Activated CD8-positive, alpha-beta memory T cell treated with anti-CD3 and anti-CD28 coated beads for 24 hours (primary cell): ENCODE results near the gene WBP4.
"Not testable (repeated sequence)": the region's sequence is repeated elsewhere in the genome, so short reads cannot be mapped to it uniquely, and the experiment has no call there.

Experiments
- DNase-seq: peaks from one replicate; pipeline ENCODE4 v3.0.0-alpha.2; 2020

WBP4 gene

DNA sequence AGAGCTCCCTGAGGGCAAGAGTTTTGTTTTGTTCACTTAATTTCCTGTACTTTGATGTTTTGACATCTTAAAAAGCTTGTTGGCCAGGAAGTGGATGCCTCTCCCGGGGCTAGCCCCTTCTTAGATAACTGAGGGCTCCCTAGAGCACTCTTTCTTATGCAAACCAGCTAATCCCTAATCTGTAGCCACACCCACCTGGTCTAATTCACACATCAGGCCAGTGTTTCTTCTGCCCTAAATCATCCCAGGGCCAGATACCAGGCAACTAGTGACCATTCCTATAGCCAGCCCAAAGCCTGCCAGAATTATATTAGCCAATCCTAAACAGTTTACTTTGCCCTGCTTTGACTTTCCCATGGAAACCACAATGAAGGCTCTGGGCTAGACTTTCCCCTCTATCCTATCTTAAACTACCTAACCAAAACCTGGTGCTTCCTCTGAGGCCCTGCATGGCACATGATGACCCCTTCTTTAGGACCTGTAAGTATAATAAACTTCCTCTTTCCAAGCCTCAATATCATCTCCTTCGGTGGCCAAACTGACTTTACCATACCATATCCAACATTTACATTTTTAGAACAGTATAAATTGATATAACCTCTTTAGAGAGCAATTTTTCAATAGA, 24.8 kb downstream of the WBP4 start:
- no peak for DNase-seq

GRCh38 chr13:41095681-41096080, 34.4 kb downstream of the WBP4 start:
- not testable (repeated sequence) for DNase-seq

- no peak for DNase-seq
These were observed 37.5 kb downstream of the WBP4 start for GRCh38 chr13:41098761-41099160.

DNA sequence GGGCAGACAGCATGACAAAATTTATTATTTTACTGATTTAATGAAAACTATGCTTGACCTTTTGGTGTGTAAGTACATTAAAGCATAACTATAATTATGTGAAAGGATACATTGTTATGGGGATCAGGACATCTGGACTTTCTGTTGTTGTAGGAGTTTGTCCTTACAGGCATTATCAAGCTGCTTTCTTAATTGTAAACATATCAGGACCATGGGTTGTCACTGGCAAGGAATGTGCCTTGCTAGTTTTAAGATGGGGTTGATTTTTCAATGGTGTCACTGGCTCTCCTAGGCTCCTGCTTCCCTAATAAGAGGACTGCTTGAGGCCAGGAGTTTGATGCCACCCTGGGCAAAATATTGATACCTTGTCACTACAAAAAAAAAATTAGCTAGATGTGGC, 38.7 kb downstream of the WBP4 start:
- no peak for DNase-seq

DNA sequence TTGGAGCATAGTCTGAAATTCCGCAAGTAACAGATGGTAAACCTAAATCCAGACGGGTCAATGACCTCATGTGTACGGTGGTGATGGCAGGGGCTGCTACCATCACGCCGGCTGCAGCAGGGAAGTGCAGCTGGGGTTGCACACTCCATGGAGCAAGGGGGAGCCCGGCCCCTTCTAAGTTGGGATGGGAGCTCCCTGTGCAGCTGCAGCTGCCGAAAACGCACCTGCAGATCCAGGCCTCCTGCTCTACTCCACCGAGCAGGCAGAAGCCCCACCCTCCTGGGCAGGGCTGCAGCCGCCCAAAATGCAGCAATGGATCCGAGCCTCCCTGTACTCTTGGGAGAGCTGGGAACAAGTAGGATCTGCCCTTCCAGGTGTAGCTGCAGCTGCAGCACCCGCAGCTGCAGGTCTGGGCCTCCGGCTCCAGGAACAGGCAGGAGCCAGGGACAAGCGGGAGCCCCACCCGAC, 45.8 kb downstream of the WBP4 start:
- no peak for DNase-seq

DNA sequence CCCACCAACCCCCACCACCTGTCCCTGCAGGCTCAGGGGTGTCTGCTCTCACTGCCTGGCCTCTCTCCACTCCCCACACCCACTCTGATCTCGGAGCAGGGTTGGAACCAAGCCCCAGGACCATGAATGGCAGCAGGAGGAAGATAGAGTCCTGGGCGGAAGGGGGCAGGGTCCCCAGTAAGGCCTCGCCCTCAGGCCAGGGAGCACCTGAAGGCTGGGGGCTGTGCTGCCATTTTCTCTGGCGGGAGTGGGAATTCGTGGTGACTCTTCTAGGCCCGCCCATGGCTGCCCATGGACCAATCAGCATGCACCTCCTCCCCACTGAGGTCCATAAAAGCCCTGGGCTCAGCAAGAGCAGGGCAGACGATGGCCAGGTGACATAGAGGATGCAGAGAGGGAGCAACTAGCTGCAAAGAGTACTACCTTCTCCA, 46.3 kb downstream of the WBP4 start:
- no peak for DNase-seq

DNA sequence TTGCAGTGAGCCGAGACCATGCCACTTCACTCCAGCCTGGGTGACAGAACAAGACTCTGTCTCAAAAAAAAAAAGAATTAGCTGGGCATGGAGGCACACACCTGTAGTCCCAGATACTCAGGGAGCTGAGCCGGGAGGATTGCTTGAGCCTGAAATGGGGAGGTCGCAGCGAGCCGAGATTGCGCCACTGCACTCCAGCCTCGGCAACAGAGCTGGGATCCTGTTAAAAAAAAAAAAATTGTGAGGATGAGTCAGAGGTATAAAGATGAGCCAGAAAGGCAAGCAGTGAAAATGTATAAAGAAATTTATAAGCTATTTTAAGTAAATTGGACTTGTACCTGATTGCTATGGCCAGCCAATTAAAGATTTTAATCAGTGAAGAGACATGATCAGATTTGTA, 50.1 kb downstream of the WBP4 start:
- no peak for DNase-seq

DNA sequence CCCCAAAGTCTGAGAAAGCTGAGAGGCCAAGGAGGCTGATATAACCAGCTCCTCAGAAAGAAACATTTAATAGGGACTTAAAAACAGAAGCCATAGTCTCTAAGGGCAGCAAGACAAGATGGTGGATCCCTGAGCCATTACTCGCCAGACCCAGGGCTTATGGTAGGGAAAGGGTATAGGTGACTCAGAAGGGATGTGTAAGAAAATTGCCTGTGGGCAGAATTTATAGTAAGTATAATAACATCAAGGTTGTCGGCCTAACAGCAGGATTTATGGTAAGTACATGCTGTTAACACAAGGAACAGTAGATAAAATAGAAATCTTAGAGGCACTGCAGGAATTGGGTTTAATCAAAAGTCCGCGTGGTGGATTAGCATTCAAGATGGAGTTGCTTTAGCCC, 56.6 kb downstream of the WBP4 start:
- no peak for DNase-seq

- DNase-seq, result no peak
These were observed 61.5 kb downstream of the WBP4 start for GRCh38 chr13:41122838-41123237.

GRCh38 chr13:41127701-41128100, 66.4 kb downstream of the WBP4 start:
- DNase-seq, result no peak

GRCh38 chr13:41130356-41130755, 69.0 kb downstream of the WBP4 start:
- DNase-seq, result no peak

- DNase-seq, result peak; percentile 57
These were observed 69.9 kb downstream of the WBP4 start for GRCh38 chr13:41131189-41131588.

GRCh38 chr13:41131660-41132511, 70.6 kb downstream of the WBP4 start:
- not testable (repeated sequence) for DNase-seq

DNA sequence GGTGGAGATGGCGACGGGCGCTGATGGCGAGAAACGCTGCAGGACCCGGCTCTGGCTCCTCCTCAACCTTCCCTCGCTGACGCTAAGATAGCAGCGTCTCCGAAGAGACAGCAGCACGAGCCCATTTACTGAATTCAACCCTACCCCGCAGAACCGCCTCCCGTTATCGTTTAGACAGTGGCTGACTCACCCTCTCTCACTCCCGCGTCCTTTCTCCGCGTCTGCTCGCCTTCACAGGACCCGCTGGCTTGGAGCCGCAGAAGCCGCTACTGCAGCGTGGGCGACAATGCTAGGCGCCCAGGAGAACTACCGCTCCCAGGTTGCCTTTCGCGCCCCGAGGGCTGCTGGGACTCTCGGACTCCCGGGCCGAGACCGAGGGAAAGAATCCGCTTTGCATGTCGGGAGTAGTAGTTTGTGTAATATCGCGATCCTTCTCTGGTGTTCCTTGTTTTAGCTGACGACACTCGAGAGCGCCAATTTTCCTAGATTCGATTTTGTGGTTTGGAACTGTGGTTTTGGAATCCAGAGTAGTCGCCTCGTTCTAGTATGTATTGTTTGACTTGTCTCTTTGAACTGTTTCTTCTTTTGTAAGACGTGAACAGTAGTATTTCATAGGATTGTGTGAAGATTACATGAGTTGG, 71.3 kb downstream of the WBP4 start, which contains the start of gene KBTBD6:
Gene KBTBD6 (minus strand): TSS at position 291 of the 641 bp plus-strand sequence. CDS start 291 bp downstream, outside the sequence.
- DNase-seq, result peak; percentile 95
